Endothelial cell of umbilical vein (primary cell): Measurements from ENCODE around the gene MTM1. TPM values are rescaled to one million over a fixed set of nuclear protein-coding genes. Genes with fewer than 3 reads are reported as not detected.

Experiments used
- BruUV-seq: library from RNA; stranded (reverse); fragments of 400-500 nt; replicated peaks from 2 replicates; lab custom pipeline; 2021; lab: Mats Ljungman, UMichigan
- CTCF ChIA-PET: fragments of 300-600, 350-600 bp; sonication (Branson Sonifier 250); formaldehyde crosslinking; loops from one replicate; lab custom pipeline; 2021; ENCODE audit warnings: antibody characterized with exemption, inconsistent platforms; lab: Charles Lee
- POLR2A ChIA-PET: fragments of 300-600, 350-600 bp; sonication (Branson Sonifier 250); formaldehyde crosslinking; loops from one replicate; lab custom pipeline; 2021; ENCODE audit warnings: antibody characterized with exemption, inconsistent platforms; lab: Charles Lee
- DNase-seq: peaks from one replicate; pipeline ENCODE4 v3.0.0-alpha.2; 2011; ENCODE audit warnings: low read depth, low spot score
- FAIRE-seq: peaks from 2 replicates; lab custom pipeline; 2011; peaks lifted over from hg19 to GRCh38; lab: Jason Lieb, UNC
- H2AFZ ChIP-seq: 2 replicates; pipeline ENCODE4 v1.6.0; 2012; ENCODE audit warnings: low read depth, low read length, control low read depth, inconsistent platforms
- H3K27ac ChIP-seq: 2 replicates; pipeline ENCODE4 v1.5.1; 2011; ENCODE audit warnings: low read depth, mild to moderate bottlenecking, control low read depth, low read length, moderate library complexity; ENCODE audit not compliant: insufficient read depth
- H3K27me3 ChIP-seq, 2 experiments: 2 replicates each; pipeline versions ENCODE4 v1.6.0 to v1.6.1; 2011; ENCODE audit warnings: low read length in 2 of 2, mixed read lengths in 1 of 2; ENCODE audit not compliant: control insufficient read depth in 2 of 2, insufficient read depth in 2 of 2
- H3K36me3 ChIP-seq, 2 experiments: 2 replicates in 1 of 2; 3 replicates in 1 of 2; pipeline ENCODE4 v1.5.1; 2011; ENCODE audit warnings: low read length in 2 of 2, mild to moderate bottlenecking in 1 of 2, moderate library complexity in 1 of 2; ENCODE audit not compliant: control insufficient read depth in 2 of 2, insufficient read depth in 2 of 2; ENCODE audit errors: extremely low read depth in 1 of 2
- H3K4me1 ChIP-seq: 3 replicates; pipeline ENCODE4 v1.5.1; 2011; ENCODE audit warnings: mild to moderate bottlenecking, low read length; ENCODE audit not compliant: control insufficient read depth, insufficient read depth; ENCODE audit errors: extremely low read depth
- H3K4me2 ChIP-seq: 2 replicates; pipeline ENCODE4 v1.6.1; 2011; ENCODE audit warnings: low read length, control low read depth, mixed read lengths; ENCODE audit not compliant: insufficient read depth
- H3K4me3 ChIP-seq, 3 experiments: fragments of 200-600 bp in 1 of 3; sonication (generic), shearing (Covaris generic) in 1 of 3; replicated peaks in 1 of 3; 2 replicates each; pipeline ENCODE4 v1.5.1; 2011 to 2016; ENCODE audit warnings: control low read depth in 3 of 3, low read length in 3 of 3, mild to moderate bottlenecking in 2 of 3, inconsistent platforms in 1 of 3, low read depth in 1 of 3, moderate library complexity in 1 of 3; ENCODE audit not compliant: insufficient read depth in 1 of 3
- H3K79me2 ChIP-seq: 2 replicates; pipeline ENCODE4 v1.6.0; 2012; ENCODE audit warnings: low read length, inconsistent platforms; ENCODE audit not compliant: control insufficient read depth, insufficient read depth
- H3K9ac ChIP-seq: replicated peaks from 2 replicates; pipeline ENCODE3; 2011; ENCODE audit warnings: low read length, control low read depth; ENCODE audit not compliant: insufficient read depth; ENCODE audit errors: extremely low read depth
- H3K9me1 ChIP-seq: replicated peaks from 3 replicates; pipeline ENCODE4 v1.6.0; 2011; ENCODE audit warnings: mild to moderate bottlenecking, low read length; ENCODE audit not compliant: control insufficient read depth, insufficient read depth; ENCODE audit errors: extremely low read depth
- H3K9me3 ChIP-seq: replicated peaks from 2 replicates; pipeline ENCODE4 v1.5.1; 2012; ENCODE audit warnings: low read length, inconsistent platforms; ENCODE audit not compliant: control insufficient read depth, insufficient read depth
- H4K20me1 ChIP-seq: replicated peaks from 2 replicates; pipeline ENCODE3; 2011; ENCODE audit warnings: mild to moderate bottlenecking, low read length; ENCODE audit not compliant: control insufficient read depth, insufficient read depth; ENCODE audit errors: extremely low read depth
- EZH2 ChIP-seq: IDR thresholded peaks from 2 replicates; pipeline ENCODE4 v1.6.1; 2012; ENCODE audit warnings: borderline replicate concordance, low read depth, mild to moderate bottlenecking, moderate library complexity, low read length, inconsistent platforms; ENCODE audit not compliant: severe bottlenecking
- FOS ChIP-seq: IDR thresholded peaks from 2 replicates; pipeline ENCODE4 v1.6.1; 2011; ENCODE audit warnings: mild to moderate bottlenecking, low read length, moderate library complexity, borderline replicate concordance; ENCODE audit not compliant: insufficient read depth
- GATA2 ChIP-seq: IDR thresholded peaks from 2 replicates; pipeline ENCODE4 v1.7.0; 2011; ENCODE audit warnings: low read depth, mild to moderate bottlenecking, moderate library complexity, mixed read lengths, low read length; ENCODE audit not compliant: insufficient read length, insufficient read depth
- JUN ChIP-seq: IDR thresholded peaks from 2 replicates; pipeline ENCODE4 v1.6.1; 2011; ENCODE audit warnings: borderline replicate concordance, low read depth; ENCODE audit not compliant: insufficient read length, insufficient read depth
- MYC ChIP-seq: IDR thresholded peaks from one replicate; pipeline ENCODE4 v1.6.1; 2011; ENCODE audit warnings: mild to moderate bottlenecking, low read depth, low read length
- POLR2A ChIP-seq: IDR thresholded peaks from 2 replicates; pipeline ENCODE4 v1.6.1; 2012; ENCODE audit warnings: low read depth, mild to moderate bottlenecking, control low read depth, low read length
- POLR2AphosphoS5 ChIP-seq: IDR thresholded peaks from 2 replicates; pipeline ENCODE4 v1.6.1; 2012; ENCODE audit warnings: low read depth, mild to moderate bottlenecking, control low read depth, low read length, moderate library complexity; ENCODE audit not compliant: insufficient read depth
- dilution Hi-C: fragments of 300-500 bp; cut with MboI; formaldehyde crosslinking; loops from one replicate; pipeline ENCODE4 v1.15.0; 2019; ENCODE audit warnings: low sequenced_read_pairs; ENCODE audit not compliant: extremely low pct_ligation_motif_present
- intact Hi-C: fragments of 100-400 bp; cut with micrococcal nuclease; formaldehyde crosslinking; loops from one replicate; pipeline ENCODE4 v1.10.0; 2022
- polyA plus RNA-seq, 4 experiments: library from polyadenylated mRNA; depleted of rRNA in 3 of 4; stranded (reverse) in 3 of 4; unstranded in 1 of 4; fragments of >200 nt; gene quantifications; 2 replicates each; pipeline versions ENCODE4 v1.2.1 to v1.2.3, GENCODE V29; 2011 to 2012; ENCODE audit warnings: missing spikeins in 1 of 4
- total RNA-seq: library from RNA; stranded (reverse); gene quantifications from 2 replicates; pipeline ENCODE4 v1.2.3, GENCODE V29; 2021
- TF ChIP-seq, protein P1 (sequence below): IDR thresholded peaks from 2 replicates; pipeline ENCODE4 v1.6.1; 2011; ENCODE audit not compliant: insufficient read depth, insufficient read length
- TF ChIP-seq, protein P2 (sequence below), 2 donors: IDR thresholded peaks; 1 replicate in 1 of 2; 2 replicates in 1 of 2; pipeline ENCODE4 v1.5.1; 2011; ENCODE audit warnings: low read length in 2 of 2, mild to moderate bottlenecking in 2 of 2, moderate library complexity in 2 of 2, control low read depth in 1 of 2, inconsistent platforms in 1 of 2, low read depth in 1 of 2; ENCODE audit not compliant: insufficient read depth in 1 of 2; ENCODE audit errors: extremely low read depth in 1 of 2

MTM1 gene
- total and polyA plus RNA-seq, 2 donors (not counting 3 experiments of a cell fraction or from before 2014, with no cell fraction given): 2.4 to 13.2 TPM

DNA sequence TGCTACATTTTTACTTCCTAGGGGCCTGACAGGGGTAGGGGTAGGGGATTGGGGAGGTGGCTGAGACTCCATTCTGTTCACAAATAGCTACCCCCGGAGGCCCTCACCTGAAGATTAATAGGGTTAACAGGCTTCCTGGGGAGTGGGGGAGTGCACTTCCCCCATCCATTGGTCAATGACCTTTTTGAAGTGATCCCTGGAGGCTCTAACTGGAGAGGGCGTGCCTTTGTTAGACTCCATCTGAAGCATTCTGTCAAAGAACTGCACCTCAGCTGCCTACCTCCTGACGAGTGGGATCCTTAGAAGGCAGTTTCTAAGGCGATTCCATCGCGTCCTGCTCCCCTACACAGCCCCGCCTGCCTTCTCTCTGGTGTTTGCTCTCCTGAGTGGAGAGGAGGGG, 10.0 kb upstream of the MTM1 start:
- peaks cover 1 to 5% of the 10 kb centered on the region in 2 experiments for H3K27me3 ChIP-seq
- intact Hi-C loops: no loop called here
- no peak for DNase-seq
- no peak for FAIRE-seq
- no TSS peak for BruUV-seq
- no peak overlapping the region for H3K9ac ChIP-seq
- no peaks in the 10 kb centered on the region for H3K9me3 ChIP-seq
- H3K36me3 ChIP-seq: no peaks in the 10 kb centered on the region
- no peak overlapping the region for H3K4me2 ChIP-seq
- no peaks in the 10 kb centered on the region for H3K4me1 ChIP-seq
- POLR2A ChIA-PET: no interaction called here
- H3K9me1 ChIP-seq: no peaks in the 10 kb centered on the region
- TF ChIP-seq, protein P1, sequence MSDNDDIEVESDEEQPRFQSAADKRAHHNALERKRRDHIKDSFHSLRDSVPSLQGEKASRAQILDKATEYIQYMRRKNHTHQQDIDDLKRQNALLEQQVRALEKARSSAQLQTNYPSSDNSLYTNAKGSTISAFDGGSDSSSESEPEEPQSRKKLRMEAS: no peak
- TF ChIP-seq POLR2AphosphoS5: no peak
- TF ChIP-seq, protein P2, sequence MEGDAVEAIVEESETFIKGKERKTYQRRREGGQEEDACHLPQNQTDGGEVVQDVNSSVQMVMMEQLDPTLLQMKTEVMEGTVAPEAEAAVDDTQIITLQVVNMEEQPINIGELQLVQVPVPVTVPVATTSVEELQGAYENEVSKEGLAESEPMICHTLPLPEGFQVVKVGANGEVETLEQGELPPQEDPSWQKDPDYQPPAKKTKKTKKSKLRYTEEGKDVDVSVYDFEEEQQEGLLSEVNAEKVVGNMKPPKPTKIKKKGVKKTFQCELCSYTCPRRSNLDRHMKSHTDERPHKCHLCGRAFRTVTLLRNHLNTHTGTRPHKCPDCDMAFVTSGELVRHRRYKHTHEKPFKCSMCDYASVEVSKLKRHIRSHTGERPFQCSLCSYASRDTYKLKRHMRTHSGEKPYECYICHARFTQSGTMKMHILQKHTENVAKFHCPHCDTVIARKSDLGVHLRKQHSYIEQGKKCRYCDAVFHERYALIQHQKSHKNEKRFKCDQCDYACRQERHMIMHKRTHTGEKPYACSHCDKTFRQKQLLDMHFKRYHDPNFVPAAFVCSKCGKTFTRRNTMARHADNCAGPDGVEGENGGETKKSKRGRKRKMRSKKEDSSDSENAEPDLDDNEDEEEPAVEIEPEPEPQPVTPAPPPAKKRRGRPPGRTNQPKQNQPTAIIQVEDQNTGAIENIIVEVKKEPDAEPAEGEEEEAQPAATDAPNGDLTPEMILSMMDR (IDR thresholded peaks at IDR 0.05; ENCODE audit: extremely low read depth in 1 of 2, insufficient read depth in 1 of 2, low read depth in 1 of 2, low read length in 2 of 2): no peak
- no peak for TF ChIP-seq FOS
- no peak for TF ChIP-seq JUN
- TF ChIP-seq GATA2: no peak
- no peak for TF ChIP-seq EZH2
- no peak for TF ChIP-seq MYC
- TF ChIP-seq POLR2A: no peak
- CTCF ChIA-PET: no interaction called here
- no peak overlapping the region for H2AFZ ChIP-seq
- H3K27ac ChIP-seq: no peak overlapping the region
- H3K4me3 ChIP-seq: no peak overlapping the region
- H4K20me1 ChIP-seq: no peaks in the 10 kb centered on the region
- dilution Hi-C loops: no loop called here
- H3K79me2 ChIP-seq: no peaks in the 10 kb centered on the region
